H1 (cell line): ENCODE measurements around the gene ATP5PF. TPM values are rescaled to one million over a fixed set of nuclear protein-coding genes. Genes with fewer than 3 reads are reported as not detected.

Experiments
- CTCF ChIA-PET: fragments of 300-600 bp; sonication (Branson Sonifier 250); formaldehyde crosslinking; loops from one replicate; lab custom pipeline; 2021; ENCODE audit not compliant: partially characterized antibody; lab: Charles Lee
- POLR2A ChIA-PET: fragments of 300-600 bp; sonication (Branson Sonifier 250); formaldehyde crosslinking; loops from one replicate; lab custom pipeline; 2021; ENCODE audit warnings: inconsistent platforms; ENCODE audit not compliant: partially characterized antibody; lab: Charles Lee
- DNase-seq, 2 experiments: peaks; one replicate each; pipeline versions ENCODE4 v3.0.0 to v3.0.0-alpha.2; 2010 to 2022; ENCODE audit warnings: low spot score in 2 of 2, low read depth in 1 of 2, mixed read lengths in 1 of 2
- FAIRE-seq: peaks from 2 replicates; lab custom pipeline; 2011; peaks lifted over from hg19 to GRCh38; lab: Jason Lieb, UNC
- H2AFZ ChIP-seq: 2 replicates; pipeline ENCODE4 v1.8.1; 2012; ENCODE audit warnings: low read length, inconsistent platforms
- H2AK5ac ChIP-seq: 2 replicates; pipeline ENCODE4 v1.6.1; 2013; ENCODE audit warnings: low read depth, low read length
- H2BK120ac ChIP-seq: replicated peaks from 2 replicates; pipeline ENCODE3; 2013; ENCODE audit warnings: low read depth, low read length, inconsistent platforms
- H2BK12ac ChIP-seq: 2 replicates; pipeline ENCODE4 v1.6.1; 2013; ENCODE audit warnings: low read depth, low read length
- H2BK15ac ChIP-seq: 2 replicates; pipeline ENCODE4 v1.6.1; 2013; ENCODE audit warnings: low read length
- H2BK20ac ChIP-seq: 2 replicates; pipeline ENCODE4 v1.6.1; 2013; ENCODE audit warnings: low read length
- H2BK5ac ChIP-seq: 2 replicates; pipeline ENCODE4 v1.6.1; 2013; ENCODE audit warnings: low read depth, low read length
- H3K14ac ChIP-seq: 2 replicates; pipeline ENCODE4 v1.6.1; 2013; ENCODE audit warnings: inconsistent platforms; ENCODE audit not compliant: insufficient read length
- H3K18ac ChIP-seq: 2 replicates; pipeline ENCODE4 v1.6.1; 2013; ENCODE audit warnings: low read length; ENCODE audit errors: extremely low read depth
- H3K23ac ChIP-seq: 2 replicates; pipeline ENCODE4 v1.6.1; 2013; ENCODE audit warnings: inconsistent platforms; ENCODE audit not compliant: insufficient read length
- H3K23me2 ChIP-seq: 2 replicates; pipeline ENCODE4 v1.6.1; 2013; ENCODE audit warnings: low read depth, low read length
- H3K27ac ChIP-seq: 2 replicates; pipeline ENCODE4 v1.6.1; 2011; ENCODE audit warnings: low read depth, low read length, inconsistent platforms
- H3K27me3 ChIP-seq, 4 experiments: replicated peaks in 1 of 4; 1 replicate in 1 of 4; 2 replicates in 3 of 4; pipeline versions ENCODE4 v1.6.1 to v1.8.1; 2011 to 2013; ENCODE audit warnings: low read length in 3 of 4, mild to moderate bottlenecking in 3 of 4, inconsistent platforms in 2 of 4, mixed read lengths in 2 of 4, moderate library complexity in 1 of 4; ENCODE audit not compliant: control insufficient read depth in 3 of 4, insufficient read depth in 3 of 4; ENCODE audit errors: extremely low read depth in 1 of 4
- H3K36me3 ChIP-seq, 4 experiments: 2 replicates each; pipeline versions ENCODE4 v1.6.1 to v1.8.1; 2011 to 2013; ENCODE audit warnings: mild to moderate bottlenecking in 4 of 4, low read length in 3 of 4, moderate library complexity in 2 of 4, control low read depth in 1 of 4, inconsistent platforms in 1 of 4; ENCODE audit not compliant: insufficient read depth in 4 of 4, control insufficient read depth in 2 of 4
- H3K4ac ChIP-seq: replicated peaks from 2 replicates; pipeline ENCODE3; 2013; ENCODE audit warnings: low read length, low read depth, mixed read lengths, inconsistent platforms; ENCODE audit not compliant: insufficient read length
- H3K4me1 ChIP-seq, 4 experiments: replicated peaks in 1 of 4; 1 replicate in 1 of 4; 2 replicates in 3 of 4; pipeline versions ENCODE4 v1.6.1 to v1.8.1; 2011 to 2013; ENCODE audit warnings: low read length in 3 of 4, inconsistent platforms in 2 of 4, mixed read lengths in 1 of 4; ENCODE audit not compliant: insufficient read depth in 4 of 4, control insufficient read depth in 3 of 4
- H3K4me2 ChIP-seq, 2 experiments: 2 replicates each; pipeline versions ENCODE4 v1.6.1 to v1.8.1; 2011 to 2013; ENCODE audit warnings: low read depth in 2 of 2, low read length in 2 of 2, control low read depth in 1 of 2, inconsistent platforms in 1 of 2, mild to moderate bottlenecking in 1 of 2; ENCODE audit not compliant: insufficient read depth in 1 of 2
- H3K4me3 ChIP-seq, 4 experiments: fragments of 200-600, 300-600 bp in 1 of 4; sonication (generic), shearing (Covaris generic), sonication (Bioruptor Twin) in 1 of 4; 2 replicates each; pipeline versions ENCODE4 v1.5.1 to v1.8.1; 2011 to 2016; ENCODE audit warnings: low read length in 4 of 4, low read depth in 3 of 4, control low read depth in 2 of 4, inconsistent platforms in 2 of 4, mild to moderate bottlenecking in 2 of 4, mixed read lengths in 1 of 4, moderate library complexity in 1 of 4; ENCODE audit not compliant: insufficient read depth in 2 of 4; ENCODE audit errors: extremely low read depth in 1 of 4
- H3K56ac ChIP-seq: replicated peaks from 2 replicates; pipeline ENCODE3; 2013; ENCODE audit warnings: low read depth, mild to moderate bottlenecking, mixed read lengths, low read length, inconsistent platforms; ENCODE audit not compliant: insufficient read length
- H3K79me1 ChIP-seq: 2 replicates; pipeline ENCODE4 v1.6.1; 2013; ENCODE audit warnings: low read depth, low read length, control low read depth
- H3K79me2 ChIP-seq, 2 experiments: 2 replicates each; pipeline versions ENCODE4 v1.6.1 to v1.8.1; 2012 to 2013; ENCODE audit warnings: low read length in 2 of 2, mild to moderate bottlenecking in 2 of 2, inconsistent platforms in 1 of 2; ENCODE audit not compliant: insufficient read depth in 2 of 2, control insufficient read depth in 1 of 2
- H3K9ac ChIP-seq, 4 experiments: replicated peaks in 1 of 4; 1 replicate in 1 of 4; 2 replicates in 3 of 4; pipeline versions ENCODE4 v1.6.1 to v1.8.1; 2011 to 2013; ENCODE audit warnings: low read depth in 3 of 4, low read length in 3 of 4, control low read depth in 2 of 4, mild to moderate bottlenecking in 2 of 4, moderate library complexity in 2 of 4, inconsistent platforms in 1 of 4; ENCODE audit errors: extremely low read depth in 1 of 4
- H3K9me3 ChIP-seq, 2 experiments: 2 replicates each; pipeline versions ENCODE4 v1.6.1 to v1.8.1; 2012 to 2013; ENCODE audit warnings: mild to moderate bottlenecking in 2 of 2, moderate library complexity in 2 of 2, control low read depth in 1 of 2, inconsistent platforms in 1 of 2, low read depth in 1 of 2, low read length in 1 of 2, mixed read lengths in 1 of 2; ENCODE audit not compliant: insufficient read depth in 2 of 2
- H4K20me1 ChIP-seq, 2 experiments: replicated peaks in 1 of 2; 2 replicates each; pipeline versions ENCODE3 to v1.8.1; 2011 to 2013; ENCODE audit warnings: inconsistent platforms in 2 of 2, low read length in 2 of 2, mild to moderate bottlenecking in 1 of 2; ENCODE audit not compliant: insufficient read depth in 2 of 2, control insufficient read depth in 1 of 2
- H4K5ac ChIP-seq: 2 replicates; pipeline ENCODE4 v1.6.1; 2013; ENCODE audit warnings: low read length, low read depth, mixed read lengths, inconsistent platforms; ENCODE audit not compliant: insufficient read length
- H4K8ac ChIP-seq: 2 replicates; pipeline ENCODE4 v1.8.0; 2013; ENCODE audit warnings: mild to moderate bottlenecking, moderate library complexity, low read length, inconsistent platforms; ENCODE audit not compliant: insufficient read depth; ENCODE audit errors: extremely low read depth
- H4K91ac ChIP-seq: replicated peaks from 2 replicates; pipeline ENCODE3; 2013; ENCODE audit warnings: low read length, mixed read lengths, inconsistent platforms; ENCODE audit not compliant: insufficient read length
- BACH1 ChIP-seq: IDR thresholded peaks from 2 replicates; pipeline ENCODE4 v1.6.1; 2012; ENCODE audit warnings: low read length, improper control_type of control experiment
- CBX8 ChIP-seq: fragments of 300-800, 300-1000 bp; sonication (generic); IDR thresholded peaks from 2 replicates; pipeline ENCODE4 v1.7.1; 2016; ENCODE audit warnings: low read depth, low read length, borderline replicate concordance
- EZH2 ChIP-seq: fragments of 200-600 bp; sonication (generic); IDR thresholded peaks from 2 replicates; pipeline ENCODE4 v1.7.1; 2012; ENCODE audit warnings: low read depth, mild to moderate bottlenecking, moderate library complexity, low read length, inconsistent platforms; ENCODE audit not compliant: severe bottlenecking
- GTF2F1 ChIP-seq: IDR thresholded peaks from 2 replicates; pipeline ENCODE4 v1.6.1; 2012; ENCODE audit warnings: low read depth, low read length, improper control_type of control experiment, borderline replicate concordance
- JUN ChIP-seq: IDR thresholded peaks from 2 replicates; pipeline ENCODE4 v1.6.1; 2011; ENCODE audit warnings: low read depth, mild to moderate bottlenecking, improper control_type of control experiment, low read length
- JUND ChIP-seq: IDR thresholded peaks from 2 replicates; pipeline ENCODE4 v1.6.1; 2011; ENCODE audit warnings: mild to moderate bottlenecking, improper control_type of control experiment, low read length
- KDM1A ChIP-seq: fragments of 200-600, 300-600 bp; sonication (generic); IDR thresholded peaks from 2 replicates; pipeline ENCODE4 v1.7.1; 2016; ENCODE audit warnings: mild to moderate bottlenecking, low read length, borderline replicate concordance
- POLR2A ChIP-seq, 2 experiments: IDR thresholded peaks; 1 replicate in 1 of 2; 2 replicates in 1 of 2; pipeline ENCODE4 v1.6.1; 2011; ENCODE audit warnings: low read depth in 2 of 2, low read length in 2 of 2, mild to moderate bottlenecking in 2 of 2; ENCODE audit errors: control extremely low read depth in 1 of 2
- RAD21 ChIP-seq, 2 experiments: IDR thresholded peaks in 1 of 2; conservative IDR thresholded peaks in 1 of 2; 2 replicates each; pipeline ENCODE4 v1.6.1; 2011; ENCODE audit warnings: low read depth in 2 of 2, low read length in 2 of 2, improper control_type of control experiment in 1 of 2, inconsistent platforms in 1 of 2, mild to moderate bottlenecking in 1 of 2, moderate library complexity in 1 of 2
- RBBP5 ChIP-seq: IDR thresholded peaks from 2 replicates; pipeline ENCODE4 v1.7.1; 2012; ENCODE audit warnings: low read depth, mild to moderate bottlenecking, inconsistent platforms, low read length, moderate library complexity, borderline replicate concordance
- RNF2 ChIP-seq: fragments of 200-900, 300-1000 bp; sonication (generic); IDR thresholded peaks from 2 replicates; pipeline ENCODE4 v1.7.1; 2016; ENCODE audit warnings: borderline replicate concordance, low read depth, mild to moderate bottlenecking, antibody characterized with exemption, low read length; ENCODE audit not compliant: poor library complexity, severe bottlenecking; ENCODE audit errors: missing control alignments
- RXRA ChIP-seq: IDR thresholded peaks from 2 replicates; pipeline ENCODE4 v1.6.1; 2011; ENCODE audit warnings: low read depth, mild to moderate bottlenecking, low read length, moderate library complexity; ENCODE audit not compliant: insufficient read depth
- SIX5 ChIP-seq: IDR thresholded peaks from 2 replicates; pipeline ENCODE4 v1.6.1; 2011; ENCODE audit warnings: mild to moderate bottlenecking, low read depth, low read length
- YY1 ChIP-seq: IDR thresholded peaks from 2 replicates; pipeline ENCODE4 v1.6.1; 2011; ENCODE audit warnings: low read depth, mild to moderate bottlenecking, low read length
- WGBS, 2 experiments: shearing (Covaris generic) in 1 of 2; methylation state at CpG; one replicate each; pipeline versions ENCODE4 v1.1.6 to v1.1.7; 2013 to 2015; ENCODE audit warnings: low lambda C conversion rate in 2 of 2, mixed read lengths in 2 of 2, inconsistent platforms in 1 of 2, low coverage in 1 of 2, missing lambda C conversion rate in 1 of 2; ENCODE audit not compliant: insufficient replicate concordance in 2 of 2, insufficient coverage in 1 of 2, insufficient read length in 1 of 2; ENCODE audit errors: extremely low coverage in 1 of 2, missing lambda C conversion rate in 1 of 2; 5-methylcytosine and 5-hydroxymethylcytosine counted together
- polyA plus RNA-seq, 7 experiments: library from polyadenylated mRNA; depleted of rRNA in 3 of 7; stranded (reverse) in 5 of 7; unstranded in 2 of 7; fragments of >200 nt in 5 of 7; fragments of 200-250 nt in 2 of 7; gene quantifications; 1 replicate in 5 of 7; 2 replicates in 1 of 7; 4 replicates in 1 of 7; pipeline versions ENCODE4 v1.2.1 to v1.2.3, GENCODE V29; 2011 to 2013; ENCODE audit warnings: missing spikeins in 2 of 7, mixed read lengths in 2 of 7
- total RNA-seq: library from RNA; stranded (reverse); fragmentation: NEBNext Ultra II Directional; extraction: Animal tissue kit (Norgen Biotek cat#: 25700); gene quantifications from 2 replicates; pipeline ENCODE4 v1.2.1, GENCODE V29; 2021

ATP5PF gene
- total and polyA plus RNA-seq, 2 of the 8 experiments (the other 6 are each of a cell fraction or from before 2014, with no cell fraction given) = 135 to 240 TPM

GRCh38 chr21:25776440-25776839 is 41.7 kb upstream of the ATP5PF start:
- Histone ChIP-seq H3K4me1 (no peaks in the 10 kb centered on the region), H4K5ac (no peak overlapping the region), H2AFZ (no peak overlapping the region), H3K23me2 (no peaks in the 10 kb centered on the region), H3K18ac (no peak overlapping the region), H3K9me3 (peaks cover 0 to 3% of the 10 kb centered on the region in 2 experiments; a peak in 1 of 4 replicates), H2AK5ac (no peak overlapping the region), H2BK5ac (no peak overlapping the region), H3K4me3 (no peak overlapping the region), H3K56ac (no peak overlapping the region), H2BK20ac (no peak overlapping the region), H4K8ac (no peak overlapping the region), H3K4me2 (no peak overlapping the region), H3K9ac (no peak overlapping the region), H3K14ac (no peak overlapping the region), H3K36me3 (no peaks in the 10 kb centered on the region), H2BK12ac (no peak overlapping the region), H4K20me1 (peaks cover 0 to 2% of the 10 kb centered on the region in 2 experiments), H2BK120ac (no peak overlapping the region), H4K91ac (no peak overlapping the region), H3K23ac (no peak overlapping the region), H3K27me3 (no peaks in the 10 kb centered on the region), H3K79me1 (no peaks in the 10 kb centered on the region), H3K27ac (no peak overlapping the region), H3K4ac (no peak overlapping the region), H3K79me2 (no peaks in the 10 kb centered on the region), H2BK15ac (no peak overlapping the region)
- POLR2A ChIA-PET = no interaction called here
- no peak for DNase-seq
- no peak for FAIRE-seq
- CTCF ChIA-PET = interaction anchor here (0.6 to 1.6 kb wide), 5 partner anchors 10 to 394 kb away, joined by 3 to 4 read pairs (median 3); partner anchors contain the start of gene APP
- WGBS, 2 experiments = 81% methylated on average over 4 of the region's 4 CpGs; no CpG with 5 or more reads in 1 of the 2 experiments
- TF ChIP-seq RAD21 (IDR thresholded peaks at IDR 0.05 in 1 of 2, conservative IDR thresholded peaks at IDR 0.05 in 1 of 2; ENCODE audit: low read depth in 2 of 2, low read length in 2 of 2) = no peak
- no peak for TF ChIP-seq YY1
- no peak for TF ChIP-seq RXRA
- no peak for TF ChIP-seq KDM1A
- no peak for TF ChIP-seq JUN
- TF ChIP-seq RNF2 = no peak
- TF ChIP-seq BACH1 = no peak
- no peak for TF ChIP-seq EZH2
- TF ChIP-seq CBX8 = no peak
- TF ChIP-seq JUND = no peak
- no peak for TF ChIP-seq RBBP5
- no peak for TF ChIP-seq POLR2A (IDR thresholded peaks at IDR 0.05; ENCODE audit: control extremely low read depth in 1 of 2, low read depth in 2 of 2, low read length in 2 of 2)
- no peak for TF ChIP-seq SIX5
- TF ChIP-seq GTF2F1 = no peak
